ENCODE data around the gene CCBE1.

Gene CCBE1

DNA sequence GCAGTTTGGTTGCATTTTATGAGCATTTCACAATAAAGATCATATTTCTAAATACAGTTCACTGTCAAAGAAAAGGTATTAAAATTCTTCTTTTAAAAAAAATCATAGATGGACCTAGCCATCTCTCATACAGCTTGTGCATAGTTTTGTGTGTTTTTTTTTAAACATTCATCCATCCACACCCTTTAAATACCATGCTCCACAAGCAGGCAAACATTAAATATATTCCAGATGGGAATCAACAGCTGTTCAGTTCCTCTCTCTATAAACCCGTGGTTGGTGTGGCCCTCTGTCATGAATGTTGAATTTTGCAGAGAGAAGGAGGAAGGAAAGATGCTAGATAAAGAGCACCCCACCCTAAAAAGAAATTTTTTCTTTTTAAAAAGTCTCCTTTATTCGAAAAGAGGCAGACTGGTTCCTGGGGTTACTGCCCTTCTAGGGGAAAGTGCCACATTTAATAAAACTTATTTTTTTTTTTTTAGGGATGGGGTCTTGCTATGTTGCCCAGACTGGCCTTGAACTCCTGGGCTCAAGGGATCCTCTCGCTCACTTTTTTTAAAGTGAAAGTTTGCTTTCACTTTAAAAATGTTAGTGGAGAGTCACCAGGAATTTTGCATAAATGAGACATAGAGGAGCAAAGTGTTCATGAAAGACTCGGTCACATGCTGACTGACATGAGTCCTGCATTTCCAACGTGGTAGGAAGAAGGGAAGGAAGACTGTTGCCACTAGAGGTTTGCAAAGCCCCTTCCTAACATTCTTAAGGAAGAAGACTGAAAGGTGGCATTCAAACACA lies 264.2 kb downstream of the CCBE1 start:
- DNase-seq, result no peak

DNA sequence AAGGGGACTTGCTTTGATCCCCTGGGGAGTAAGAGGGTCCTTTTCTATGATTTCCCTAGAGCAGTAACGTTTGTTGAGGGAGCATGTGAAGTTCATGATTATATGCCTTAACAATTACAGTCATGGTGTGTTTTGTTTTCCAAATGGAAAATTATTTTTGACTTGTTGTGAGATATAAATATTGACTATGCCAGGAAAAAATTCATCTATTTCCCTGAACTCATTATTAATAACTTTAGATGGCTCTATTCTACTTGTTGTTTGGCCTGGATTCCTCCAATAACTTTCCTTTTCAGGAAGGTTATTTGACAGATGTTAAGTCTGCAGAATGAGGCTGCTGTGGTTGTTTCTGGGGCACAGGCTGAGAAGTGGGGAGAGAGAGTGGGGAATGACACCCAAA lies 266.1 kb downstream of the CCBE1 start:
- DNase-seq, result no peak

- DNase-seq, result no peak
Observed at GRCh38 chr18:59429608-59430007, 267.6 kb downstream of the CCBE1 start.

DNA sequence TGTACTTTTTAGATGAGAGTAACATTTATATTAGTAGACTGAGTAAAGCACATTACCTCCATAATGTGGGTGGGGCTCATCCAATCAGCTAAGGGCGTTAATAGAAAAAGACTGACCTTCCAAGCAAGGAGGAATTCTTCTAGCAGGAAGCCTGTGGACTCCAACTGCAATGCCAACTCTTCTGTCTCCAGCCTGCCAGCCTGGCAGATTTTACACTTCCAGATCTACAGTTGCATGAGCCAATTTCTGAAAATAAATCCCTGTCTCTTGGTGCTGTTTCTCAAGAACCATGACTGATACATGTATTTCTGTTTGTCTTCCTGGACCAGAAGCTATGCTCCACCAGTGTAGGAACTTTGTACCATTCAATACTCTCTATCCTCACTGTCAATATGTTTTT lies 269.2 kb downstream of the CCBE1 start:
- no peak for DNase-seq

GRCh38 chr18:59426855-59427254 lies 270.4 kb downstream of the CCBE1 start:
- DNase-seq, result no peak

GRCh38 chr18:59423259-59423658 lies 274.0 kb downstream of the CCBE1 start:
- no peak for DNase-seq

DNA sequence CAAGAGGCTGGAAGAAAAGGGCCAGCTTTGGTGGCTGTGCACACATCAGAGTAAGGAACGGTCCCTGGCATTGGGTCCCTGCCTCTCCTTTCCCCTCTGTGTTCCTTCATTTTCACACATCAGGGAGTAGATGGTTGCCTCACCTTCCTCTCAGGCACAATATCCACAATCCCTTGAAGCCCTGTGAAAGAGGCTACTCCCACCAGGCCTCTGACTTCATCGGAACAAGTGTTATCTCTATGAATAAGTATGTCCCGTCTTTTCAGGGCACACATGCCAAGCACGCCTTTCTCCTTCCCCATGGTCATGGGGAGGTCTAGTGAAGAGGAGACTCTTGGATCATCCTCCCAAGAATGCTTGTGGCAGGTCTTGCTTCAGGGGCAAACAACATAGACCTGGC lies 277.0 kb downstream of the CCBE1 start:
- no peak for DNase-seq

DNA sequence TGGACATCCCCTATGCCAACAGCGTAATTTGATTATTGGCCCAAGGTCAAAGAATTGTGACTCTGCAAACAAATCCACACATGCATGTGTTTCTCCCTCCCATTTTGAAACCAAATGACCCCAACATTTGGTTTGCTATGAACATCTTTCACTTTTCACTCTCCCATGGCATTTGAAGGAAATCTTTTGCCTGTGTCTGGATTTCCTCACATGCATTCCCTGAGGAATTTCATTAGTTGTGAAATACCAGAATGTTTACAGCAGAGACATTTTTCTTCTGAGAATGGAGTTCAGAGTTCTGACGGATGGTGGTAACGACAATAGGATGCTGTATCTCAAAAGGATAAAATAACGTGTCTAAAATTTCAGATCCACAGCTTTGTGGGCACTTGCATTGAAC lies 277.8 kb downstream of the CCBE1 start:
- DNase-seq, result no peak

DNA sequence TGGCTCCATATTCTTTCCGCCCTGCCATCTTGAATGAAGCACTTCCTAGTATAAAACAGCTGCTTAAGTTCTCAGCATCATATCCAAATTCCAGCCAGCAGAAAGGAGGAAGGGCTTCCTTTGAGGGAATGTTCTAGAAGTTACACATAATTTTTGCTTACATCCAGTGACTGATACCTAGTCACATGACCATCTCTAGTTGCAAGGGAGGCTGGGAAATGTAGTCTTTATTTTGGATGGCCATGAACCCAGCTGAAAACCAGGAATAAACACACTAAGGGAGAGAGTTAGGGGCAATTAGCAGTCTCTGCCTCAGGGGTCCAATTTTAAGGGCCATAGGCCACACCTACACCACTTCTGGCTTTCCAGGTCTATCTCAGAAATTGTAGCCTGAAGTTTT lies 280.4 kb downstream of the CCBE1 start:
- no peak for DNase-seq

GRCh38 chr18:59414111-59414653 lies 283.0 kb downstream of the CCBE1 start:
- no peak for DNase-seq

DNA sequence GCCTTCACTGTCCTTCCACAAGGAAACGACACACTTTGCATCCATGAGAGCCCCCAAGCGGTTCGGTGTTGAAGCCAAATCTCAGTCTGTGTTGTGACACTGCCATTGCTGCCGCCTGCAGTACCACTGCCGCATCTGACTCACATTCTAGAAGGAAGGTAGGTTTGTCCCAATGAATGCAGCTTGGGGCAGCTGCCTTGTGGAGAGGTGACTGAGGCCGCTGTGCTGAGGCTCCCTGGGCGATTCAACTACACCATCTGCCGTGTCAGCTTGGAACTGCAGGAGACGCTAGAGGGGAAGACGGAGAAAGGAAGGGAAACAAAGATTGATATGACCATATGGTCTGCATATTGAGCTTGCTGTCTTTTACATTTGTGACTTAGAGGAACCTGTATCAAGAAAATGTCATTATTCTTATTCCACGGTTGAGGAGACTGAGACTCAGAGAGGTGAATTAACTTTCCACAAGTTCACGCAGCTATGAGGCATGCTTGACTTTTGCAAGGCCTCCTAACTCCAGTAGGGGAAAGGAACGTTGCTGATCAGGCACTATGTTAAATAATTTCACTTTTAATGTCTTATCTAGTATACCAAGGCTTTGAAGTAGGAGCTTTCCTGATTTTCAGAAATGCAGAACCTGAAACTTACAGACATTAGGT lies 294.7 kb downstream of the CCBE1 start:
- DNase-seq, result peak; percentile 76 to 78

DNA sequence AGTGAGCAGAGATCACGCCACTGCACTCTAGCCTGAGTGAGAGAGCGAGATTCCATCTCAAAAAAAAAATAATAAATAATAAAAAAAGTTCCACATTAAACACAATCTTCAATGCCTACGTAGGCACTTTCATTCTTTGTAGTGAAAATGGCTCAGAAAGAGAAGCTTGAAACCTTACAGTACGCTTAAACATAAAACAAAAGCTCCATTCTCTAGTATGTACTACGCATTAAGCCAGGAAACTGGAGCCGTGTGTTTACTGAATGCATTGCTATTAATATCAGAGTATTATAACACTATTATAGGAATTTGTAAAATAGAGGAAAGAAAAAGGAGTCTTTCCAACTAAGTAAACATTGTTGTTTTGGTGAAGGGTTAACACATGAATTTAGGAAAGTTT lies 296.8 kb downstream of the CCBE1 start:
- no peak for DNase-seq

- DNase-seq, result no peak
Observed at GRCh38 chr18:59395226-59396175, 301.7 kb downstream of the CCBE1 start.

DNA sequence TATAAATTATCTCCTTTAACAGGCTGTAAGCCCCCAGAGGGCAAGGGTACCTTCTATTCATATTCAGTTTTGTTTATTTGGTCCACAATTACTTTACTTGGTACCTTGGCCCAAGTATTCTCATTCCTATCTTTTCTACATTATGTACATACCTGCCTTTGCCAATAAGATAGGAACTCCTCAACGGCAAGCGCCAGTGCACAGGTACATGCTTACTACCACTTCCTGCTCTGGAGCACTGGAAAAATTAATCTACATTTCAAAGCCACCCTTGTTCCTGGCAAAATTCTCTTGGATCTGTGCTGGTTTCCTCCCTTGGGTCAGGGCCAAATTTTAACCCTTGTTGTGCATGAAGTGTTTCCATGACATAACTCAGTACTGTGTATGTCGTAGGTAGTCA lies 303.8 kb downstream of the CCBE1 start:
- DNase-seq, result no peak

DNA sequence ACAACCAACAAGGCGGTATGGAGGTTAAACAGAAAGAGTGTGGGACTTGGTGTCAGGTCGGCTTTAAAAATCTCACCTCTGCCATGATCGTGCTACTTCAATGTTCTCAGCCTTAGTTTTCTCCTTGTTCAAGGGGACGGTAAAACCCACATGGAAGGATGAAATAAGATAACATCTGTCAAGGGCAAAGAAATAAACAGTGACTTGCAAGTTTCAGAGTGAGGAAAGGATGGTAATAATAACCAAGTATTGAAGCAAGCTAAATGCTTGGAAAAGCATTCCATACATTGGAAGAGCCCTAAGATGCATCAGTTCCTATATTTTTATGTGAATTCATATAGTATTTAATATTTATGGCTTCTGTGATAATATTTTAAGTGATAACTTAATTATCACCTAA lies 308.4 kb downstream of the CCBE1 start:
- DNase-seq, result no peak

DNA sequence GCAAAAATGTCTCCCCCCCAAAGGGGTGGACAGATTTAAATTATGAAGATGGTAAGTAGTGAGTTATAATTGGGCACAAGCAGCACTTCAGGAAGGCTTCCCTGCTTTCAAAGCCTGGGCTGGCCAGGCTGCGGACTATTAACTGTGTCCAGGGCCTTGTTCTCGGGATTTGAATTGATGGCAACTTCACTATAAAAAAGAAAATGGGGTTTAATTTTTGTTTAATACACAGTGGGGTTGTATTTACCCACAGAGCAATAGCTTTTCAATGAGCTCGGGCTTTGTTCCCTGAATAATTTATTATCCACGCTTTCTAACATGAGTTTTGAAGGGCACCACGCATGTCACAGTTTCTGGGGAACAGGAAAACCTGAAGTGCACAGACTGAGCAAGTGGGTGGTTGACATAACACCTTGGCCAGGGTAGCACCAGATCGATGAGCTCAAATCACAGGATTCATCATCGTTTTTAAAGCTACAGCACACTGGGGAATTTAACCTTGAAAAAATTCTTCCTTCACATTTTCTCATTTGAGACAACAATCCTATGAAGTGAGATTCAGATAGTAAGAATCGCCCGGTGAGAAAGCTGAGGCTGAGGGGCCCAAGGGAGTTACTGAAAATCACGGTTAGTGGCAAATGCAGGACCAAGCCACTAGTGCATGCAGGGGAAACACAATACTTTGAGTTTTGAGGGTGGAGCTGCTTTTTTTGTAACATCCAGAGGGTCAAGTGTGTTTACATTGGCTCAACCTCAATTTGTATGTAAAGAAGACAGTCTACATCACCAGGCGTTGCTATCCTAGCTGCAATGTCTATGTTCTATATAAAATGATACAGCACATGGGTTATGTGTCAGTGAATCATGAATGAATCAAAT lies 309.3 kb downstream of the CCBE1 start:
- DNase-seq, result no peak

DNA sequence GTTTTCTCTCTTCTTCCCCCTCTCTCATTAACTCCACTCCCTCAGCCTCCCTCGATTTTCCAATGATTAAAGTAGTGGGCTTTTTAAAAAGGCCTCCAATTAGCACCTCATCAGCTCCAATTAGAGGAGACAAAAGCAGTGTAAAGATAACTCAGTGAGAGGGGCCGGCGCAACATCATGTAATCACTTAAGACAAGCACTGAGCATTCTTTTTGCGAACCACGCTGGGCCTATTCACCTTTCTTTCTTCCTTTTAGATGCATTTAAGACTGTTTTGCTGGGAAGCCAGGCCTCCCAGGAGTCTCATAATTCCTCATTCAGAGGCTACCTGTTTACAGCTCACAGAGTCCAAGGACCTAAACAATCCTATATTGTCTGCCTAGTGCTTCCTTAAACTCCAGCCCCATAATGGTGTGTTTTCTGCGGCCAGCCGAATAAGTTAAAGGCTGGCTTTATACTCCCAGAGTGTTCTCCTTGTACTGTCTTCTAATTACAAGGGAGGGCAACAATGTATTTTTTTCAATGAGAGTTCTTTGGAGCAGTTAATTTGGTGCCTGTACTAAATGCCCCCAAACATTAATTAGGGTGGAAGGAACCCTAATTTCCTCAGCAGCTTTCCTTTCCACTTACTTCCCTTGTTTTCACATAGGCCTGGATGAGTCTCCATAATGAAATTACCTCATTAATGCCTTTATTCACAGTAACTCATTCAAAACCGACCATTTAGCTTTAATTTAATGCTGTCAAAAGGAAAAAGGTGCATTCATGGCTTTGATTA lies 310.1 kb downstream of the CCBE1 start:
- DNase-seq, result no peak

GRCh38 chr18:59385191-59385590 lies 312.0 kb downstream of the CCBE1 start:
- no peak for DNase-seq

- no peak for DNase-seq
Observed at GRCh38 chr18:59383851-59384250, 313.4 kb downstream of the CCBE1 start.

DNA sequence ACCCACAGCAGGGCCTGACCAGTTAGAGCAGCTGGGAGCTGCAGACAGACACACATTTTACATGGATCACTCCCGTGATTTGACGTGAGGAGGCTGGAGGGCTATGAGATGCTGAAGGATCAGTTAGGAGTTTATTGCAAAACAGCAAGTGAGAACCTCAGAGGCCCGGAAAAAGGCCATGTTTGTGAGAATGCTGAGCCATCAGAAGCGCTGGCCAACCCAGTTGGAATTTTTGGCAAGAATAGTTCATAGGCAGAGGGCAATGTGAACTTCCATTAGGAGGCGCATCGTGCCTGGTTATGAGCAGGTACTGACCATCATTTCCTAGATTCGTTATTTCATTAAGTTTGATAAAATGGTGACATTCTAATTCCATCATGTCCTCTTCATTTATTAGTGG lies 314.8 kb downstream of the CCBE1 start:
- DNase-seq, result no peak

- no peak for DNase-seq
Observed at GRCh38 chr18:59381949-59382348, 315.3 kb downstream of the CCBE1 start.
